Germinal center (tissue), 1 donor: ENCODE data around the gene TRIP11.

Source experiments
- DNase-seq: peaks from one replicate; pipeline ENCODE4 v3.0.0; 2012; ENCODE audit warnings: mixed read lengths, low spot score

Gene TRIP11

DNA sequence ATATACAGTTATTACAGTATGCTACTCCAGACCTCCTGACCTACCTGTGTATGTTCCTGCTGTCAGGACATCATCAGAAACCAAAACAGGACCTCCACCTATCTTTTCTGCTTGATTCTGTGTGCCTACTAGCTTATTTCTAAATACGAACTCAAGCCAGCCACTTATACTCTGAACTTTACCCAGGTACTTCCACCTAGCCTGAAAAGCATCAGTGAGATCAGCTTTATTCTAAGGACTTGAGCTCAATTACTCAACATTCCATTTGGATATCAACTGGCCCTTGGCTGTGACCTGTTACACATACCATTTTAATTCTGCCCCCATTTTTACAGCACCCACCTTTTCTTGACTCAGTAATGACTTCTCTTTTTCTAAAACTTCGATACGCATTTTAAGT, 29.2 kb downstream of the TRIP11 start:
- no peak for DNase-seq

- no peak for DNase-seq
Measured at GRCh38 chr14:92009604-92010003, 30.3 kb downstream of the TRIP11 start.

DNA sequence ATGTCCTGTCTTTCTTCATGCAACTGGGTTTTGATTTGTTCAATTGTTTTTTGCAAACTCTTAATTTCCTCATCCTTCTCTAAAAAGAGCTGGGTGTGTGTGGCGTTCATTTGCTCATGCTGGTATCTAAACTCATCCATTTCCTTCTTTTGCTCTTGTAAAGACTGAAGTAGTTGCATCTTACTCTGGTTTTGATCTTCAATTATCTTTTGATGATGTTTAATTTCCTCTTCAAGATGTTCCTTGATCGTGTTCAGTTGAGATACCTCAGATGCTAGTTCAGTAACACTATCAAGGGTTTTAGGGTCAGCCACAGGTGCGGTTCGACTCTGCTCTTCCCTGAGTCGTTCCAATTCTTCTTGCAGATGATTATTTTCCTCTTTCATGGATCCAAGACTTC, 34.8 kb downstream of the TRIP11 start:
- DNase-seq: no peak

DNA sequence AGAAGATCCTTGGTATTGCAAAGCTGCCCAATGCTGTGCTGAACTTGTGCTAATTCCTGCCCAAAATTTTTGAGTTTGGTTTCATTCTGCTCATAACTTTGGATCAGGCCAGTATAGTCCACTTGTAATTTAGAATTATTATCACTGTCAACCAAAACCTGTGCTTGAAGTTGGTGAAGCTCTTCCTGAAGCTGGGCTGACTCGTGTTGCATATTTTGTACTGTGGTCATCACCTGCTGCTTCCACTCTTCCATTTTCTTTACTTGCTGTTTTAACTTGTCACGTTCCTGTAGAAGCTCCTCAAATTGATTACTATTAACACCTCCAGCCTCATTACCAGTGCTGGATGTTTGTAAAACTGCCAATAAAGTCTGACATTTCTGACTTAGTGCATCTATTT, 35.8 kb downstream of the TRIP11 start:
- no peak for DNase-seq

- no peak for DNase-seq
Measured at GRCh38 chr14:91998667-91999570, 40.9 kb downstream of the TRIP11 start.

DNA sequence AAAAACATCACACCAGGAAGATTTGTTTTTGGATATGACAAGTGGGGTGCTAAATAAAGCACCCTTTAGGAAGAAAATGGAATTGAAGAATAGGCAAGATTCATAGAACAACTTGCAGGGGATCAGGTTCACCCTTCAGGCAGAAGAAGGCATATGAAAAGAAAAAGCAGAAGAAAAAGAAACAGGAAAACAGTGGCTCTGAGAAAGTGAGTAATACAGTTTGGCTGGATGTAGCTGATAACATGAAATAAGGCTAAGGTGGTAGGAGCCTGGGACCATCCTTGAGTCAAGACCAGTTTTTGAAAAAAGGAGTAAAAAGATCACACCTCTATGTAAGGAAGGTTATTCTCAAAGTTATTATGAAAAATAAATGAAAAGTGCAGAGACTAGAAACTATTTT, 42.4 kb downstream of the TRIP11 start:
- no peak for DNase-seq

GRCh38 chr14:91996948-91997371, 42.9 kb downstream of the TRIP11 start:
- peak; percentile 40 for DNase-seq

GRCh38 chr14:91987192-91987591, 52.7 kb downstream of the TRIP11 start:
- no peak for DNase-seq

GRCh38 chr14:91985521-91986255, 54.2 kb downstream of the TRIP11 start:
- no peak for DNase-seq

DNA sequence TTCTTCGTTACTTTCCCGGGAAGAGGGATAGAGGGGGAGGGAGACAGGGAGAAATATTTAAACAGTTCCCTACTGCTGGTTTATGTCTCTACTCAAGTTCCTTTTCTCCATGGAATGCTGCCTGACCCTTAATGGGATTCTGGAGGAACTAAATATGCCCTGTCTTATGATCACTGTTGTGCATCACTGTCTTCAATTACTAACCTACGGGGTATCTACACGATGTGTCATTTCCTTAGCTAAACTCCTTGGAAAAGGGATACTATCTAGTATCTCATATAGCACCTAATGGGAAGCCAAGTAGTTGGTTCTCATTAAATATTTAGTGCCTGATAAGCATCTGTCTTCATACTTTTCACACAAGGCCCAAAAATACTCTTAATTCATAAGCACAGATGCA, 54.9 kb downstream of the TRIP11 start:
- no peak for DNase-seq

DNA sequence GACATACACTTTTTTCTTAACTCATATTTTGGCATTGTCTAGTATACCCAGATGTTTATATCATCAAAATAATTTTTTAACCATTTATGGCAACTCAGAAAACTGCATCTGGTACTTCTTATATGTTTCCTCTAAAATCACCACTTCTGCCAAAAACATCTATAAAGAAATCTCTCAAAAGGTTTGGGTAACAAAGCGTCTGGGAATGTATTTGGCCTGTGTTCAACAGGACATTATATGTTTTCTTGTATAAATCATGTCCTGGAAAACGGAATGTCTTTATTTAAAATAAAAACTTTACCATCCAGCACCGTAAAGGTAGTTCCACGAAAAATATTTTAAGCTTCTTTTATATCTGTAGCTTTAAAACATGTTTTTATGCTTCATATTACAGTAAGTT, 56.3 kb downstream of the TRIP11 start:
- no peak for DNase-seq

DNA sequence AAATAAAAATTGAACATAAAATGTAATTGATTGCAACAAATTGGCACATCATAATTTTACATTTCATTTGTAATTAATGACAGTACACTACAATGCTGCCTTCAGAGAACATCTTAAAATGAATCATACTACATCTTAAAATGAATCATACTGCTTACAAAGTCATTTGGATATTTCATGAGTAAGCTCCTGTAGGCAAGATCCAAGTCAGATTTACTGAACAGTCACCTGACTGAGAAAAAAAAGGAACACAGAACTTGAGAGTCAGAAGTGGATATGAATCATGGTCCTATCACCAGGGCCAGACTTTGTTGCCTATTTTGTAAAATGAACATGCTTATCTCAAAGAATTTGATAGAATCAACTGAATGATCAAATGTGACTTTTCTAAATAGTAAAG, 59.7 kb downstream of the TRIP11 start:
- no peak for DNase-seq

DNA sequence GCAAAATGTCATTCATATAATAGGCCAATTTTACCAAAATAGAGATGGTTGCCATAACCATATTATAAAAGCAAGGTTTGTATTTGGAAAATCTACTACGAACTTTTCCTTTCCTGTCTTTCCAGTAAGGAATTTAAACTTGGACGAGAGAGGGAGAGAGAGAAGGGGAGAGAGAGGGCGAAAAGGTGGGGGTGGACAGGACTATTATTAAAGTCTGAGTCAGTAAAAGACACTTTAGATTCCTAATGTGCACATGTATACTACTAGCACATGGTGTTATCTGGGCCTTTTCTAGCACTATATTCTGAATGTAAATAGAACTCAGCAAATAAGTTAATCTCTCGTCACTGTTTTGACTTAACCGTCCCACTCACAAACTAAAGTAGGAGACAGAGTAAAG, 62.0 kb downstream of the TRIP11 start:
- DNase-seq: no peak

GRCh38 chr14:91975763-91976162, 64.1 kb downstream of the TRIP11 start:
- DNase-seq: no peak

- no peak for DNase-seq
Measured at GRCh38 chr14:91971188-91971778, 68.6 kb downstream of the TRIP11 start.

DNA sequence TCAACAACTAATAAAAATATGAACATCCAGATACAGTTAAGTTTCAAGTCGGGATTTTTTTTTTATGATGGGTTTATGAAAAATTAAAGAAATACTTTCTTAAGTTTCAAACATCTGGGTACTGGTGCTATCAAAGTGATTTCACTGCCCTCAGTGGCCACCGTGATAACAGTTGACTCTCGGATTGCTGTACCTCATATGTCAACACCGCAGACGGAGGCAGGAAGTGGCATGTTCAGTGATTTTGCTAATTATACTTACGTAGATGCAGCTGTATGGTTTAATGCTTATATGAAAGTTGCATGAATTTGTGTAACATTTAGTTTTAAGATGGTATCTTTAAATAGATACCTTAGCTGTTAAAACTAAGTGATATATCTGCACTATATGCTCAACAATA, 71.6 kb downstream of the TRIP11 start:
- peak; percentile 28 for DNase-seq

GRCh38 chr14:91964724-91965123, 75.1 kb downstream of the TRIP11 start:
- DNase-seq: no peak

GRCh38 chr14:91964011-91964410, 75.8 kb downstream of the TRIP11 start:
- no peak for DNase-seq

GRCh38 chr14:91963465-91963864, 76.4 kb downstream of the TRIP11 start:
- no peak for DNase-seq

DNA sequence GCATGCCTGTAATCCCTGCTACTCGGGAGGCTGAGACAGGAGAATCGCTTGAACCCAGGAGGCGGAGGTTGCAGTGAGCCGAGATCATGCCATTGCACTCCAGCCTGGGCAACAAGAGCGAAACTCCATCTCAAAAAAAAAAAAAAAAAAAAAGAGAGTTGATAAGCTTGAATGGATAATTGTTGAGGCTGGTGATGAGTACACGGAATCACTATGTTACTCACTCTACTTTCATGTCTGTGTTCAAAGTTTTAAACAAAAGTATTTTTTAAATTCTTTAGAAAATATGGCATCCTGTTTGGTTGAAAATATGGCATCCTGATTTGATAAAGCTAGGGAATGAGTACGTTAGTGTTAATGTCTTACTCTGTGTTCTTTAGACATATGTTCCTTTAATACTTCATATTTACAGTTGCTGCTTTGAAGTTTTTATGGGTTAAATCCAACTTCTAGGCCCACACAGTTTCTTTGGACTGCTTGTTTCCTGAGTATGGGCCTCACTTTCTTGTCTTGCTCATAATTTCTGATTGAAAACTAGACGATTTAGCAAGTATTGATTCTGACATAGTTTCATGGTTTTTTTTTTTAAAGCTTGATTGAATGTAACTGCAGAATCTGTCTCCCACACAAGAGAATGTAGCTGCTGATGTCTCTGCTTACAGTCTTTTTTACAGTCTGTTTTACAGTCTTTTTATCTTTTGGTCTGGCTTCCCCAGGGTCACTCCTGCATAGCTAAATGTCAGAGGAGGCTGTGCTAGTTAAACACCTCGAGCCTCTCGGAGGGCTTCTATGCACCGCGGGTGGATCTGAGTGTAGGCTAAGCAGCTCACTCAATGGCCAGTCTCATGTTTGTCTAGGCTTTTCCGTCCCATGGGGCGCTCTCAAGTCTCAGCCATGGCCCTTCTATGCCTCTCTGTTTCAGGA, 78.3 kb downstream of the TRIP11 start:
- DNase-seq: no peak

GRCh38 chr14:91957876-91958313, 82.0 kb downstream of the TRIP11 start:
- no peak for DNase-seq

- no peak for DNase-seq
Measured at GRCh38 chr14:91956616-91957015, 83.2 kb downstream of the TRIP11 start.
